SJSA1 (cell line): ENCODE results near the gene TENM4. TPM values are rescaled to one million over a fixed set of nuclear protein-coding genes. Genes with fewer than 3 reads are reported as not detected.

Source experiments
- DNase-seq, 2 experiments: peaks; one replicate each; pipeline ENCODE4 v3.0.0-alpha.2; 2015 to 2020; ENCODE audit warnings: low spot score in 2 of 2, low read depth in 1 of 2
- H3K27ac ChIP-seq: fragments of 250-450 bp; sonication (Bioruptor Pico); 2 replicates; pipeline ENCODE4 v1.5.1; 2020; ENCODE audit warnings: mild to moderate bottlenecking, moderate library complexity
- H3K27me3 ChIP-seq: fragments of 250-450 bp; sonication (Bioruptor Pico); replicated peaks from 2 replicates; pipeline ENCODE4 v1.5.1; 2020; ENCODE audit warnings: mild to moderate bottlenecking, moderate library complexity
- H3K36me3 ChIP-seq: fragments of 250-450 bp; sonication (Bioruptor Pico); 2 replicates; pipeline ENCODE4 v1.5.1; 2020; ENCODE audit warnings: mild to moderate bottlenecking
- H3K4me1 ChIP-seq: fragments of 250-450 bp; sonication (Bioruptor Pico); replicated peaks from 2 replicates; pipeline ENCODE4 v1.6.1; 2021; ENCODE audit warnings: mild to moderate bottlenecking
- H3K4me3 ChIP-seq: fragments of 250-450 bp; sonication (Bioruptor Pico); 2 replicates; pipeline ENCODE4 v1.5.1; 2020; ENCODE audit warnings: mild to moderate bottlenecking
- H3K9me3 ChIP-seq: fragments of 250-450 bp; sonication (Bioruptor Pico); replicated peaks from 2 replicates; pipeline ENCODE4 v1.5.1; 2020; ENCODE audit warnings: mild to moderate bottlenecking
- total RNA-seq: library from RNA; depleted of rRNA; stranded (reverse); fragments of >200 nt; shearing (Covaris generic); gene quantifications from 2 replicates; pipeline ENCODE4 v1.2.3, GENCODE V29; 2014

TENM4 gene
- total RNA-seq, 1 experiment from 2014 or later = not detected

- no peaks in the 10 kb centered on the region for H3K36me3 ChIP-seq
- no peak overlapping the region for H3K27ac ChIP-seq
- no peak for DNase-seq
- no peaks in the 10 kb centered on the region for H3K27me3 ChIP-seq
- no peak overlapping the region for H3K4me3 ChIP-seq
- no peaks in the 10 kb centered on the region for H3K4me1 ChIP-seq
- H3K9me3 ChIP-seq = no peaks in the 10 kb centered on the region
Measured at GRCh38 chr11:79021601-79022000, 419.2 kb downstream of the TENM4 start.

- H3K27ac ChIP-seq = no peak overlapping the region
- no peaks in the 10 kb centered on the region for H3K4me1 ChIP-seq
- DNase-seq = no peak
- no peak overlapping the region for H3K4me3 ChIP-seq
- no peaks in the 10 kb centered on the region for H3K27me3 ChIP-seq
- no peaks in the 10 kb centered on the region for H3K9me3 ChIP-seq
- H3K36me3 ChIP-seq = no peaks in the 10 kb centered on the region
Measured at GRCh38 chr11:79019975-79020374, 420.9 kb downstream of the TENM4 start.

DNA sequence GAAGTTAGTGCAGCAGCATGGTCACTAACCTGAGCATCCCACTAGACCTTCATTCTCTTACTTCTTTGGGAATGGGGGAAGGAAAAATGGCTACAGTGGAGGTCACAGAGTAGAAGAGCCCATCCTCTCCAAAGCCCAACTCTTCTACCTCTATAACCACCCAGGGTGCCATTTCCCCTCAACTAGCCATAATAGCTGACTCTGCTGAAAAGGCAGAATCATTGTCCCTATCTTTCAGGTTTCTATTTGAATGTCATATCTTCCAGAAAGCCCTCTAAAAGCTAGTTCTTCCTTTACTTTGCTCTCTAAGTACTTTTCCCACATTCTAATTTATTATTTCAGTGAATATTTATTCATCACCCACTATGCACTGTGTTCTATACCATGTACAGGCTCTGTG is 421.6 kb downstream of the TENM4 start:
- H3K9me3 ChIP-seq = no peaks in the 10 kb centered on the region
- no peak overlapping the region for H3K27ac ChIP-seq
- no peak overlapping the region for H3K4me3 ChIP-seq
- no peak for DNase-seq
- no peaks in the 10 kb centered on the region for H3K4me1 ChIP-seq
- no peaks in the 10 kb centered on the region for H3K36me3 ChIP-seq
- no peaks in the 10 kb centered on the region for H3K27me3 ChIP-seq

DNA sequence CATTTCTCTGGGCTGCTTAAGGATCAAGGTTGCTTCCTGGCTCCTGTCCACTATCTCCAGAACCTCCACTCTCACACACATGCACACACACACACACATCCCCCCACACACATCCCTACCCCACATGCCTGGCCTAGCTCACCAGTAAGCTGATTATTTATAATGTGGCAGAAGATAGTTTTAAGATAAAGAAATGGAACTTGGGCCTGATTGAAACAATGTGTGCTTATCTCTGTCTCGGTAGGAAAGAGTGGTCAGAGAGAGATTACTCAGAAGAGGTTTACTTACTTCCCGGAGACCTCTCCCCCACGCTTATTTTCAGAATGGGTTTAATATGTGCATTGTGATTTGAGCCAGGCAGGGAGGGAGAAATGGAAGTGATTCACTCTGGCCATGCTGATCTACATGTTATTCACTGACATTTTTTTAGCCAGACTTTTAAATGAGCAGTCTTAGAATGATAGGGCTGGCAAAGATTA is 422.4 kb downstream of the TENM4 start:
- Histone ChIP-seq H3K27ac (no peak overlapping the region), H3K27me3 (no peaks in the 10 kb centered on the region), H3K9me3 (no peaks in the 10 kb centered on the region), H3K4me3 (no peak overlapping the region), H3K36me3 (no peaks in the 10 kb centered on the region), H3K4me1 (no peaks in the 10 kb centered on the region)
- peak in 1 of 2 experiments; percentile 2 for DNase-seq

- H3K4me1 ChIP-seq = no peaks in the 10 kb centered on the region
- H3K36me3 ChIP-seq = no peaks in the 10 kb centered on the region
- H3K9me3 ChIP-seq = no peaks in the 10 kb centered on the region
- H3K27me3 ChIP-seq = no peaks in the 10 kb centered on the region
- no peak overlapping the region for H3K27ac ChIP-seq
- DNase-seq = no peak
- no peak overlapping the region for H3K4me3 ChIP-seq
Measured at GRCh38 chr11:79017811-79018210, 423.0 kb downstream of the TENM4 start.

DNA sequence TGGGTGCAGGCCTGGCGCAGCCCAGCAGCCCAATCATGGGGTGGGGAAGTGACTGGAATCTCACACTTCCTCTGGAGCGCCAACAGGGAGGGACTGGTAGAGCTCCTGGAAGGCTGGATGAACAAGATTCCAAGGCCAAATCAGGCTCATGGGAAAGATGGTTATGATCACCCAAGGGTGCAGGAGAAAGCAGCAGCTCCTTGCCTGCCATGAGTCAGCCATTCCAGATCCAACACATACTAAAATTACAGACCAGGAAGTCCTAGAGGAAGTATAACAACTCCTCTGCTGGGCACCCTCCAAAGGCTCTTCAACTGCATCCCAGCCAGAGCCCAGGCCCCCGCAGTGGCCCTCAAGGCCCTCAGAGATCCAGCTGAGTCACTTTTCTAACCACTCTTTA is 427.3 kb downstream of the TENM4 start:
- H3K4me1 ChIP-seq = no peaks in the 10 kb centered on the region
- DNase-seq = no peak
- H3K4me3 ChIP-seq = no peak overlapping the region
- no peaks in the 10 kb centered on the region for H3K36me3 ChIP-seq
- no peaks in the 10 kb centered on the region for H3K9me3 ChIP-seq
- no peaks in the 10 kb centered on the region for H3K27me3 ChIP-seq
- no peak overlapping the region for H3K27ac ChIP-seq

DNA sequence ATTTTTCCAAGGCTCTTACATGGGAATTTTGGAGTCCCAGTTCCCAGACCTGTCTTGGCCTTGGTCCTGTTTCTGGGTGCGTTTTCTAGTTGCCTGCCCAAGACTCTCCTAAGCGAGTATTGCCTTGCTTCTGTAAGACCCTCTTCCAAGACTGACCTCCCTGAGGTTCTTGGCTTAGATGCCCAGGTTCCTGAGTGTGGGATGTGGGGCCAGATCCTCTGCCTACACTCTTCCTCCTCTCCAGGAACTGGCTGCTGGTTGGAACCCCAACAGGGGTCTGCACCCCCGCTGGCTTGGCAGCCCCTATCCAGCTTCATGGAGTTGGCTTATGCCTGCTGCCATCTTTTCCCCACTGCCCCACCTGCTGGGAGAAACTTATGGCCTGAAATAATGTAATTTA is 429.5 kb downstream of the TENM4 start:
- Histone ChIP-seq H3K4me1 (no peaks in the 10 kb centered on the region), H3K36me3 (no peaks in the 10 kb centered on the region), H3K27me3 (no peaks in the 10 kb centered on the region), H3K9me3 (no peaks in the 10 kb centered on the region), H3K4me3 (no peak overlapping the region), H3K27ac (no peak overlapping the region)
- no peak for DNase-seq

- H3K4me3 ChIP-seq = no peak overlapping the region
- no peaks in the 10 kb centered on the region for H3K27me3 ChIP-seq
- no peaks in the 10 kb centered on the region for H3K36me3 ChIP-seq
- no peak for DNase-seq
- H3K27ac ChIP-seq = no peak overlapping the region
- no peaks in the 10 kb centered on the region for H3K9me3 ChIP-seq
- no peaks in the 10 kb centered on the region for H3K4me1 ChIP-seq
Measured at GRCh38 chr11:79007771-79008402, 432.9 kb downstream of the TENM4 start.

- Histone ChIP-seq H3K27ac (no peak overlapping the region), H3K36me3 (no peaks in the 10 kb centered on the region), H3K4me3 (no peak overlapping the region), H3K27me3 (no peaks in the 10 kb centered on the region), H3K4me1 (no peaks in the 10 kb centered on the region), H3K9me3 (no peaks in the 10 kb centered on the region)
- no peak for DNase-seq
Measured at GRCh38 chr11:79006854-79007253, 434.0 kb downstream of the TENM4 start.

DNA sequence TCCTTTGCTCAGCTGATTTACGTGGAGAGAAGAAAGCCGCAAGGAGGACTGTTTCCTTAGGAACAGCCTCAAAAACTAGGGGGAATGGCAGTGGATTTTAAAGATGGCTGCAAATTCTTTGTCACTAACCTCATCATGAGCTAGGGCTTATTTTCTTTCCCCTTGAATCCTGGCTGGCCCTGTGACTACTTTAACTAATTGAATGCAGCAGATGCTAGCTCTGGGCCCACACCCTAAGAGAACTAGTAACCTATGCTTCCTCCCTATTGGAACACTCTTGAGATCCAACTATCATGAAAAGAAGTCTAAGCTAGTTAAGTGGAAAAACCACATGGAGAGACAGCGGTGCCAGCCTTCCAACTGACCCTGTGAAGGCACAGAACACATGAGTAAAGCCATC is 444.8 kb downstream of the TENM4 start:
- H3K27me3 ChIP-seq = no peaks in the 10 kb centered on the region
- H3K9me3 ChIP-seq = no peaks in the 10 kb centered on the region
- H3K27ac ChIP-seq = no peak overlapping the region
- no peak for DNase-seq
- H3K4me1 ChIP-seq = no peaks in the 10 kb centered on the region
- H3K4me3 ChIP-seq = no peak overlapping the region
- H3K36me3 ChIP-seq = no peaks in the 10 kb centered on the region

DNA sequence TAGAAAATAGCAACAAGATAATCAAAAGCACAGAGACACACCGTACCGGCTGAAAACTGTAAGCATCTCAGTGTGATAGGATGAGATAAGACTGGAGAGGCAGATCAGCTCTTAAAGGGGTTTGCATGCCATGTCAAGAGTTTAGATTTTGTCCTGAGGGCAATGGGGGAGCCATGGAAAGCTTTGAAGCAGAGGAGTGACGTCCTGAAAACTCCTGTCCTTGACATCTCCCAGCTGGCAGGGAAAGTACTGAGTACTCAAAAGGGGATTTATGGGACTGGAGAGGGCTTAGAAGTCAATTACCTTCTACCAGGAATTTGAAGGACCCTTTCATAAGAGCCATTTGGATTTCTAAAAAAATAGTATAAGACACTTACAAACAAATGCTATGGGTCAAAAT is 445.7 kb downstream of the TENM4 start:
- no peaks in the 10 kb centered on the region for H3K36me3 ChIP-seq
- no peak overlapping the region for H3K27ac ChIP-seq
- no peak overlapping the region for H3K4me3 ChIP-seq
- no peaks in the 10 kb centered on the region for H3K4me1 ChIP-seq
- DNase-seq = no peak
- no peaks in the 10 kb centered on the region for H3K27me3 ChIP-seq
- no peaks in the 10 kb centered on the region for H3K9me3 ChIP-seq

GRCh38 chr11:78993802-78994430 is 446.9 kb downstream of the TENM4 start:
- no peaks in the 10 kb centered on the region for H3K36me3 ChIP-seq
- no peak overlapping the region for H3K27ac ChIP-seq
- no peak overlapping the region for H3K4me3 ChIP-seq
- DNase-seq = no peak
- no peaks in the 10 kb centered on the region for H3K9me3 ChIP-seq
- H3K27me3 ChIP-seq = no peaks in the 10 kb centered on the region
- H3K4me1 ChIP-seq = no peaks in the 10 kb centered on the region

- H3K36me3 ChIP-seq = no peaks in the 10 kb centered on the region
- no peaks in the 10 kb centered on the region for H3K27me3 ChIP-seq
- no peak overlapping the region for H3K27ac ChIP-seq
- DNase-seq = no peak
- no peaks in the 10 kb centered on the region for H3K4me1 ChIP-seq
- H3K9me3 ChIP-seq = no peaks in the 10 kb centered on the region
- no peak overlapping the region for H3K4me3 ChIP-seq
Measured at GRCh38 chr11:78991681-78992080, 449.1 kb downstream of the TENM4 start.

- Histone ChIP-seq H3K9me3 (no peaks in the 10 kb centered on the region), H3K27ac (no peak overlapping the region)
Measured at GRCh38 chr11:78990261-78990660, 450.6 kb downstream of the TENM4 start.

DNA sequence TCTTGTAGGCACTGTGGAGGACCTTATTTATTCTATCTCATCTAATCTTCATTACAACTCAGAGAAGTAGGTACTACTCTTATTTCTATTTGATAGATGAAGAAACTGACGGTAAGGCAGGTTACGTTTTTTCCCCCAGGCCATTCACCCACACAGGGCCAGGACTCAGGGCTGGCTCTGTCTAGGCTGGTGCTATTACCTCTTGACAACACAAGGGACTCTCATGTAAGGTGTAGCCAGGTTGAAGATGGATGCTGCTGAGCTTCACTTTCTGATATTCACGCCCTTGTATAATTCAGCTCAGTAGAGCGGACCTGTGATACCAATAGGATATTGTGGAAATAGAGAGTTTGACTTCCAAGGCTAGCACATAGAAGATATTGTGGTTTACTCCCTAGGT is 453.1 kb downstream of the TENM4 start:
- no peaks in the 10 kb centered on the region for H3K4me1 ChIP-seq
- no peaks in the 10 kb centered on the region for H3K27me3 ChIP-seq
- H3K4me3 ChIP-seq = no peak overlapping the region
- no peak for DNase-seq
- H3K36me3 ChIP-seq = no peaks in the 10 kb centered on the region
- H3K27ac ChIP-seq = no peak overlapping the region
- H3K9me3 ChIP-seq = no peaks in the 10 kb centered on the region

More at GRCh38 chr11:78990261-78990660, 450.6 kb downstream of the TENM4 start:
- H3K4me1 ChIP-seq = no peaks in the 10 kb centered on the region
- no peak for DNase-seq
- H3K27me3 ChIP-seq = no peaks in the 10 kb centered on the region
- no peaks in the 10 kb centered on the region for H3K36me3 ChIP-seq
- no peak overlapping the region for H3K4me3 ChIP-seq
